HUES48 (cell line): ENCODE results near the gene ADARB1.

Experiments
- H3K27ac ChIP-seq: one replicate; pipeline ENCODE4 v1.7.0; 2013; ENCODE audit warnings: low read depth, low read length, inconsistent platforms
- H3K27me3 ChIP-seq: 2 replicates; pipeline ENCODE4 v1.6.1; 2013; ENCODE audit warnings: mild to moderate bottlenecking, low read length; ENCODE audit not compliant: control insufficient read depth, insufficient read depth
- H3K36me3 ChIP-seq: 2 replicates; pipeline ENCODE4 v1.6.1; 2013; ENCODE audit warnings: low read length; ENCODE audit not compliant: control insufficient read depth, insufficient read depth
- H3K4me1 ChIP-seq: 2 replicates; pipeline ENCODE4 v1.6.1; 2013; ENCODE audit warnings: mild to moderate bottlenecking, low read length; ENCODE audit not compliant: control insufficient read depth, insufficient read depth
- H3K4me3 ChIP-seq: 2 replicates; pipeline ENCODE4 v1.5.1; 2013; ENCODE audit warnings: mild to moderate bottlenecking, low read depth, low read length
- H3K9ac ChIP-seq: 2 replicates; pipeline ENCODE4 v1.6.1; 2013; ENCODE audit warnings: mild to moderate bottlenecking, low read depth, low read length, moderate library complexity
- H3K9me3 ChIP-seq: 2 replicates; pipeline ENCODE4 v1.6.1; 2013; ENCODE audit warnings: low read length; ENCODE audit not compliant: control insufficient read depth, insufficient read depth

Gene ADARB1

GRCh38 chr21:45059121-45059520, 15.3 kb upstream of the ADARB1 start:
- H3K36me3 ChIP-seq: no peaks in the 10 kb centered on the region
- no peak overlapping the region for H3K9ac ChIP-seq
- H3K9me3 ChIP-seq: no peaks in the 10 kb centered on the region
- H3K27ac ChIP-seq: no peak overlapping the region
- no peak overlapping the region for H3K4me3 ChIP-seq
- H3K27me3 ChIP-seq: no peaks in the 10 kb centered on the region
- no peaks in the 10 kb centered on the region for H3K4me1 ChIP-seq

- Histone ChIP-seq H3K36me3 (no peaks in the 10 kb centered on the region), H3K27me3 (no peaks in the 10 kb centered on the region), H3K27ac (no peak overlapping the region), H3K9me3 (no peaks in the 10 kb centered on the region), H3K4me1 (peaks cover 7% of the 10 kb centered on the region), H3K4me3 (no peak overlapping the region), H3K9ac (no peak overlapping the region)
These were observed 14.3 kb upstream of the ADARB1 start for GRCh38 chr21:45060089-45060488.

GRCh38 chr21:45060675-45061311, 13.6 kb upstream of the ADARB1 start:
- peaks cover 7% of the 10 kb centered on the region for H3K4me1 ChIP-seq
- H3K27me3 ChIP-seq: no peaks in the 10 kb centered on the region
- H3K9ac ChIP-seq: no peak overlapping the region
- H3K9me3 ChIP-seq: no peaks in the 10 kb centered on the region
- no peak overlapping the region for H3K27ac ChIP-seq
- H3K4me3 ChIP-seq: no peak overlapping the region
- no peaks in the 10 kb centered on the region for H3K36me3 ChIP-seq

- H3K9me3 ChIP-seq: no peaks in the 10 kb centered on the region
- no peaks in the 10 kb centered on the region for H3K27me3 ChIP-seq
- no peak overlapping the region for H3K9ac ChIP-seq
- no peak overlapping the region for H3K4me3 ChIP-seq
- H3K27ac ChIP-seq: no peak overlapping the region
- H3K4me1 ChIP-seq: peaks cover 11% of the 10 kb centered on the region
- H3K36me3 ChIP-seq: no peaks in the 10 kb centered on the region
These were observed 10.3 kb upstream of the ADARB1 start for GRCh38 chr21:45064091-45064490.

- H3K27me3 ChIP-seq: no peaks in the 10 kb centered on the region
- no peak overlapping the region for H3K4me3 ChIP-seq
These were observed 9.6 kb upstream of the ADARB1 start for GRCh38 chr21:45064618-45065399.

GRCh38 chr21:45067462-45068285, 6.7 kb upstream of the ADARB1 start:
- Histone ChIP-seq H3K36me3 (no peaks in the 10 kb centered on the region), H3K27ac (no peak overlapping the region), H3K4me3 (no peak overlapping the region), H3K4me1 (peaks cover 13% of the 10 kb centered on the region), H3K27me3 (no peaks in the 10 kb centered on the region), H3K9me3 (no peaks in the 10 kb centered on the region), H3K9ac (no peak overlapping the region)

More at GRCh38 chr21:45064618-45065399, 9.6 kb upstream of the ADARB1 start:
- peaks cover 13% of the 10 kb centered on the region for H3K4me1 ChIP-seq
- no peak overlapping the region for H3K27ac ChIP-seq
- H3K9me3 ChIP-seq: no peaks in the 10 kb centered on the region
- no peaks in the 10 kb centered on the region for H3K36me3 ChIP-seq
- no peak overlapping the region for H3K9ac ChIP-seq

GRCh38 chr21:45069085-45069484, 5.3 kb upstream of the ADARB1 start:
- H3K36me3 ChIP-seq: no peaks in the 10 kb centered on the region
- H3K4me3 ChIP-seq: no peak overlapping the region
- H3K27me3 ChIP-seq: no peaks in the 10 kb centered on the region
- no peak overlapping the region for H3K9ac ChIP-seq
- no peaks in the 10 kb centered on the region for H3K9me3 ChIP-seq
- H3K27ac ChIP-seq: no peak overlapping the region
- peaks cover 17% of the 10 kb centered on the region for H3K4me1 ChIP-seq

- Histone ChIP-seq H3K4me1 (peaks cover 12% of the 10 kb centered on the region), H3K4me3 (no peak overlapping the region), H3K9ac (no peak overlapping the region), H3K27me3 (no peaks in the 10 kb centered on the region), H3K36me3 (no peaks in the 10 kb centered on the region), H3K27ac (no peak overlapping the region), H3K9me3 (no peaks in the 10 kb centered on the region)
These were observed 4.7 kb upstream of the ADARB1 start for GRCh38 chr21:45069711-45070110.

GRCh38 chr21:45071078-45071873, 3.1 kb upstream of the ADARB1 start:
- H3K4me1 ChIP-seq: peaks cover 11% of the 10 kb centered on the region; the same call in 1 of the 2 replicates
- H3K4me3 ChIP-seq: no peak overlapping the region
- H3K27ac ChIP-seq: no peak overlapping the region
- no peak overlapping the region for H3K9ac ChIP-seq
- H3K27me3 ChIP-seq: peaks cover 15% of the 10 kb centered on the region
- H3K9me3 ChIP-seq: no peaks in the 10 kb centered on the region
- H3K36me3 ChIP-seq: no peaks in the 10 kb centered on the region

GRCh38 chr21:45071874-45072737, 2.3 kb upstream of the ADARB1 start:
- Histone ChIP-seq H3K27ac (no peak overlapping the region), H3K4me3 (no peak overlapping the region), H3K27me3 (peaks cover 22% of the 10 kb centered on the region), H3K4me1 (peaks cover 11% of the 10 kb centered on the region; the same call in 1 of the 2 replicates), H3K9me3 (no peaks in the 10 kb centered on the region), H3K9ac (no peak overlapping the region), H3K36me3 (no peaks in the 10 kb centered on the region)
